Measurements from ENCODE around the gene RGS4.

DNA sequence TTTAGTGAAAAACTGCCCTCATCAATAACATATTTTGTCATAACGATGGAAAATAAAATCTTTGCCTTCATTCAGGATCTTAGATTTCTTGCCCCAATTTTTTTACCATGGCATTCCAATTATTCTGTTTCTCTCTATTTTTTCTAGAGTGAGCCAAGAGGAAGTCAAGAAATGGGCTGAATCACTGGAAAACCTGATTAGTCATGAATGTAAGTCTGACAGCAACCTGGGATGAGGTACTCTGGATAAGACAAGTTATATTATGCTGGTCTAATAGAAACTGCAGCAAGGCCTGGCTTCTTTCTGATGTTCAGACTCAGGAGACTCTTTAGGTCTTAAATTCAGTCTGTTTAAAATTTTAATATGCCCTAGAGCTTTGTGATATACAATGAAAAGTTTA, 3.5 kb downstream of the RGS4 start:
- TF ChIP-seq TAF1 (IDR thresholded peaks at IDR 0.05; ENCODE audit: low read depth, low read length) (no peak), POLR2A (IDR thresholded peaks at IDR 0.05; ENCODE audit: low read depth, low read length) (no peak), POLR2AphosphoS5 (IDR thresholded peaks at IDR 0.05; ENCODE audit: low read depth, low read length) (no peak), PAX5 (IDR thresholded peaks at IDR 0.05; ENCODE audit: insufficient read depth, low read length, severe bottlenecking) (no peak), POU2F2 (IDR thresholded peaks at IDR 0.05; ENCODE audit: low read depth, low read length) (no peak), SPI1 (IDR thresholded peaks at IDR 0.05; ENCODE audit: low read depth, low read length) (no peak)
